ENCODE data around the gene CACNA1I. TPM values are rescaled to one million over a fixed set of nuclear protein-coding genes. Genes with fewer than 3 reads are reported as not detected.

The CACNA1I gene
- total RNA-seq, 6 experiments from 2014 or later, result 0.06 TPM; not detected in 5

DNA sequence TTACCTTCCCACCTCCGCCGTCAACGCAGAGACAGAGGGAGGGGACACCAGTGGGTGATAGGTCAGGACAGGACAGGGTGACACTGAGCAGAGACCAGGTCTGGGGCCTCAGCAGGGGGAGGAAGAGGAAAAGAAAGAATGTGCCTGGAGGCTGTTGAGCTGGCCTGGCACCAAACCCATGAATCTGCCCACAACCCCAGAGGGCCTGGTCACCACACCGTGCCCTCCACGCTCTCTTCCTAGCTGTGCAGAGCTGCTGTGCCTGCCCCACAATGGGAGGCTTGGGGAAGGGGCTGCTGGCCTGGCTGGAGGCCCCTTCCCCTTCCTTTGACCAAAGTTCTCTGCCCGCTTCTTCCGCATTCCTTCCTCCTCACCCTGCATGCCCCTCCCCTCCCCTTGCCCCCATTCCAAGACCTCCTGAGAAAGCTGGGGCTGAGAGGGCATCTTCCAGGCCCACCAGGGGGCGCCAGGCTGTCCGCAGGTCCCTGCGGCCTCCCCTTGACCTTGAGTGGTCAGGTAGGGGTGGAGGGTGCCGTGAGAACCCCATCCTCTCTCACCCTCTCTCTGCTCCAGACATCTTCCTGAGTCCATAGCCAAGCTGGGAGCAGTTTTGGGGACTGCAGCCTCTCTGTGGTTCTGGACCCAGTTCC, 11.0 kb upstream of the CACNA1I start:
- Histone ChIP-seq H3K27me3 (peaks cover 5 to 7% of the 10 kb centered on the region in 2 donors), H3K9me3 (no peaks in the 10 kb centered on the region), H3K4me3 (no peak overlapping the region), H3K4me1 (peaks cover 0 to 5% (median 0%) of the 10 kb centered on the region in 4 donors), H3K36me3 (no peaks in the 10 kb centered on the region), H3K27ac (no peak overlapping the region)
- no peak for TF ChIP-seq POLR2A (IDR thresholded peaks at IDR 0.05)
- TF ChIP-seq, protein P1, sequence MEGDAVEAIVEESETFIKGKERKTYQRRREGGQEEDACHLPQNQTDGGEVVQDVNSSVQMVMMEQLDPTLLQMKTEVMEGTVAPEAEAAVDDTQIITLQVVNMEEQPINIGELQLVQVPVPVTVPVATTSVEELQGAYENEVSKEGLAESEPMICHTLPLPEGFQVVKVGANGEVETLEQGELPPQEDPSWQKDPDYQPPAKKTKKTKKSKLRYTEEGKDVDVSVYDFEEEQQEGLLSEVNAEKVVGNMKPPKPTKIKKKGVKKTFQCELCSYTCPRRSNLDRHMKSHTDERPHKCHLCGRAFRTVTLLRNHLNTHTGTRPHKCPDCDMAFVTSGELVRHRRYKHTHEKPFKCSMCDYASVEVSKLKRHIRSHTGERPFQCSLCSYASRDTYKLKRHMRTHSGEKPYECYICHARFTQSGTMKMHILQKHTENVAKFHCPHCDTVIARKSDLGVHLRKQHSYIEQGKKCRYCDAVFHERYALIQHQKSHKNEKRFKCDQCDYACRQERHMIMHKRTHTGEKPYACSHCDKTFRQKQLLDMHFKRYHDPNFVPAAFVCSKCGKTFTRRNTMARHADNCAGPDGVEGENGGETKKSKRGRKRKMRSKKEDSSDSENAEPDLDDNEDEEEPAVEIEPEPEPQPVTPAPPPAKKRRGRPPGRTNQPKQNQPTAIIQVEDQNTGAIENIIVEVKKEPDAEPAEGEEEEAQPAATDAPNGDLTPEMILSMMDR (IDR thresholded peaks at IDR 0.05), result peak in 3 of 4 donors; percentile 10 to 21 (median 18)
- no peak for ATAC-seq
- DNase-seq, result no peak
- 24% methylated on average over 9 of the region's 11 CpGs for WGBS (ENCODE audit: insufficient coverage, low coverage, low lambda C conversion rate, missing lambda C conversion rate)
- intact Hi-C loops (cut with DNase I), result no loop called here

DNA sequence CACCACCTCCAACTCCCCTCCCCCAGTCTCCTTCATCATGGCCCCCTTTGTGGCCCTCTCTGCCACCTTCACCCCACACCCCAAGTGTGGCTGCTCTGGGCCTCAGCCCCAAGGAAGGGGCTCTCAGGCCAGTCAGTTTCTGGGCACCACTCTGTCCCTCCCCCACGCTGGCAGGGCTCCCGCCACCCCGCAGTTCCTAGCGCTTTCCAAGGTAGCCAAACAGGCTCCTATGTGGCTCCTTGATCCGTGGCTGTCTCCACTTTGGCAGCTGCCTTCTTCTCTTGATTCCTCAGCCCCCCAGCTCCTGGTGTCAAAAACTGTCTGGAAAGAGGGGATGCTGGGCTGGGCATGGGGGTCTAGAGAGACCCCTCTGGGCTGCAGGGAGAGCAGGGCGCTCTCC, 10.4 kb upstream of the CACNA1I start:
- TF ChIP-seq, protein P1 (IDR thresholded peaks at IDR 0.05), result no peak
- TF ChIP-seq POLR2A (IDR thresholded peaks at IDR 0.05), result no peak
- peaks cover 0 to 5% (median 0%) of the 10 kb centered on the region in 4 donors for H3K4me1 ChIP-seq

DNA sequence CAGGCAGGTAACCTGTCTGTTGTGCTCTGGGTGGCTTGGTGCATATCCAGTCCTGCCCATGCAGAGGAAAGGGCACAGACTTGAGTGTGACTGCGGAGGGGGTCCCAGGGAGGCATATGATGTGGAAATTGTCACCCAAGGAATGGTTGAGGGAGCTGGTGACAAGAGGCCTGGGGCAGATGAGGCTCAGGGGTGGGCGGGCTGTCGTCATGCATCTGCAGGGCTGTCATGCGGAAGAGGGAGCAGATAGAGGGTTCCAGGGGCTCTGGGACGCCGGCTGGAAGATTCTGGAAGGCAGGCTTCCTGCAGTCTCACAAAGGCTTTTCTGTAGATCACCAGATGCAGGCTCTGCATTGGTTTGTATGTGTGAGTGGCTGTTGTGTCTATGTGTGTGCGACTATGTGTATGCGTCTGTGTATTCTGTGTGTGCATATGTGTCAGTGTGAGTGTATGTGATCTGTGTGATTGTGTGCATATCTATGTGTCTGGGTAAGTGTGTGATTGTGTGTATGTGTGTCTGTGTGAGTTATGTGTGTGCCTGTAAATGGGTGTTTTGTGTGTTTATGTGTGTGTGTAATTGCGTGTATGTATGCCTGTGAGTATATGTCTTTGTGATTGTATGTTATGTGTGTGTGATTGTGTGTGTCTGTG, 7.6 kb upstream of the CACNA1I start:
- intact Hi-C loops (cut with DNase I), result no loop called here
- Histone ChIP-seq H3K9me3 (no peaks in the 10 kb centered on the region), H3K36me3 (no peaks in the 10 kb centered on the region), H3K27ac (no peak overlapping the region), H3K27me3 (no peaks in the 10 kb centered on the region), H3K4me1 (peaks cover 0 to 4% (median 0%) of the 10 kb centered on the region in 4 donors), H3K4me3 (no peak overlapping the region)
- ATAC-seq, result no peak
- 83% methylated on average over 3 of the region's 9 CpGs for WGBS (ENCODE audit: insufficient coverage, low coverage, low lambda C conversion rate, missing lambda C conversion rate)
- no peak for DNase-seq
- no peak for TF ChIP-seq POLR2A (IDR thresholded peaks at IDR 0.05)
- TF ChIP-seq, protein P1 (IDR thresholded peaks at IDR 0.05), result no peak

More for the DNA sequence above, 10.4 kb upstream of the CACNA1I start:
- H3K27ac ChIP-seq, result no peak overlapping the region
- no peaks in the 10 kb centered on the region for H3K36me3 ChIP-seq
- H3K27me3 ChIP-seq, result peaks cover 5 to 7% of the 10 kb centered on the region in 2 donors
- no peak overlapping the region for H3K4me3 ChIP-seq
- ATAC-seq (no peak), DNase-seq (no peak)
- intact Hi-C loops (cut with DNase I), result no loop called here
- no peaks in the 10 kb centered on the region for H3K9me3 ChIP-seq
- WGBS (ENCODE audit: insufficient coverage, low coverage, low lambda C conversion rate, missing lambda C conversion rate), result 50% methylated on average over 6 of the region's 6 CpGs

DNA sequence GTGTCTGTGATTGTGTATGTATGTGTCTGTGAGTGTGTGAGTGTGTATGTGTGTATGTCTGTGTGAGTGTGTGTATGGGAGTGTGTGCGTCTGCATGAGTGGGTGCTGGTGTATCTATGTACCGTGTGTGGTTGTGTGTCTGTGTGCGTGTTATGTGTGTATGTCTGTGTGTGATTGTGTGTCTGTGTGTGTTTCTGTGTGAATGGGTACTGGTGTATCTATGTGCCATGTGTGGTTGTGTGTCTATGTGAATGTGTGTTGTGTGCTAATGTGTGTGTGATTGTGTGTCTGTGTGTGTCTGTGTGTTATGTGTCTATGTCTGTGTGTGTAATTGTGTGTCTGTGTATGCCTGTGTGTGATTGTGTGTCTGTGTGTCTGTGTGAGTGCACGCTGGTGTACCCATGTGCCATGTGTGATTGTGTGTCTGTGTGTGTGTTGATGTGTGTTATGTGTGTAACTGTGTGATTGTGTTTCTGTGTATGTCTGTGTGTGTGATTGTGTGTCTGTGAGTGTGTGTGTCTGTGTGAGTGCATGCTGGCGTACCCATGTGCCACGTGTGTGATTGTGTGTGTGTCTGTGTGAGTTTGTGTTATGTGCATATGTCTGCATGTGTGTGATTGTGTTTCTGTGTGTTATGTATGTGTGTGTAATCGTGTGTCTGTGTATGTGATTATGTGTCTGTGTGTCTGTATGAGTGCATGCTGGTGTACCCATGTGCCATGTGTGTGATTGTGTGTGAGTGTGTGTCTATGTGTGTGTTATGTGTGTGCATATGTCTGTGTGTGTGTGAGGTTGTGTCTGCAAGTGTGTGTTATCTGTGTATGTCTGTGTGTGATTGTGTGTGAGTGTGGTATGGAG, 6.8 kb upstream of the CACNA1I start:
- H3K27me3 ChIP-seq, result no peaks in the 10 kb centered on the region
- H3K4me3 ChIP-seq, result no peak overlapping the region
- intact Hi-C loops (cut with DNase I), result no loop called here
- TF ChIP-seq, protein P1 (IDR thresholded peaks at IDR 0.05), result no peak
- no peak for TF ChIP-seq POLR2A (IDR thresholded peaks at IDR 0.05)
- DNase-seq (no peak), ATAC-seq (no peak)
- 60% methylated on average over 4 of the region's 7 CpGs for WGBS (ENCODE audit: insufficient coverage, low coverage, low lambda C conversion rate, missing lambda C conversion rate)
- no peaks in the 10 kb centered on the region for H3K36me3 ChIP-seq
- H3K27ac ChIP-seq, result no peak overlapping the region
- H3K9me3 ChIP-seq, result no peaks in the 10 kb centered on the region
- no peaks in the 10 kb centered on the region for H3K4me1 ChIP-seq
